ENCODE data around the gene PLOD2. TPM values are rescaled to one million over a fixed set of nuclear protein-coding genes. Genes with fewer than 3 reads are reported as not detected.

Gene PLOD2
- total and polyA plus RNA-seq, 2 of the 8 experiments (the other 6 are each of a cell fraction or from before 2014, with no cell fraction given) = 4.0 to 28.7 TPM

DNA sequence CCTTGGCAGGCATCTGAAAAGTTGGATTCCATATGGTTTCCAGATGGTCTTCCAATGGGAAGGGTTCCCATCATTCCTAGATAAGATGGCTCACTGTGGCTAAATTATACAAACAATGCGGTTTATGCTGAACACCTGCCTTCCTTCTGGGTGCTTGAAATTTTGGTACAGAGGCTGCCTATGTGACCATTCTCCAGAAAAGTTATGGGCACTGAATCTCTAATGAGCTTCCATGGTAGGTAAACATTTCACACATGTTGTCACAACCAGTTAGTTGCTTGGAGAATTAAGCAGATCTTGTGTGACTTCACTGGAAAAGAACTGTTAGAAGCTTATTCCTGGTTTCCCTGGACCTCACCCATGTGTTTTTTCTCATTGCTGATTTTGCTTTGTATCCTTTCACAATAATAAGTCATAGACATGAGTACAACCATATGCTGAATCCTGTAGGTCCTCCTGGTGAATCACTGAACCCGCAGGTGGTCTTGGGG lies 30.1 kb downstream of the PLOD2 start (continued):
- TF ChIP-seq, protein P1, sequence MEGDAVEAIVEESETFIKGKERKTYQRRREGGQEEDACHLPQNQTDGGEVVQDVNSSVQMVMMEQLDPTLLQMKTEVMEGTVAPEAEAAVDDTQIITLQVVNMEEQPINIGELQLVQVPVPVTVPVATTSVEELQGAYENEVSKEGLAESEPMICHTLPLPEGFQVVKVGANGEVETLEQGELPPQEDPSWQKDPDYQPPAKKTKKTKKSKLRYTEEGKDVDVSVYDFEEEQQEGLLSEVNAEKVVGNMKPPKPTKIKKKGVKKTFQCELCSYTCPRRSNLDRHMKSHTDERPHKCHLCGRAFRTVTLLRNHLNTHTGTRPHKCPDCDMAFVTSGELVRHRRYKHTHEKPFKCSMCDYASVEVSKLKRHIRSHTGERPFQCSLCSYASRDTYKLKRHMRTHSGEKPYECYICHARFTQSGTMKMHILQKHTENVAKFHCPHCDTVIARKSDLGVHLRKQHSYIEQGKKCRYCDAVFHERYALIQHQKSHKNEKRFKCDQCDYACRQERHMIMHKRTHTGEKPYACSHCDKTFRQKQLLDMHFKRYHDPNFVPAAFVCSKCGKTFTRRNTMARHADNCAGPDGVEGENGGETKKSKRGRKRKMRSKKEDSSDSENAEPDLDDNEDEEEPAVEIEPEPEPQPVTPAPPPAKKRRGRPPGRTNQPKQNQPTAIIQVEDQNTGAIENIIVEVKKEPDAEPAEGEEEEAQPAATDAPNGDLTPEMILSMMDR (IDR thresholded peaks at IDR 0.05; ENCODE audit: control extremely low read depth in 1 of 3, insufficient read depth in 1 of 3, low read depth in 1 of 3, low read length in 3 of 3) = no peak
- TF ChIP-seq SRF (IDR thresholded peaks at IDR 0.05; ENCODE audit: low read depth, low read length) = no peak
- TF ChIP-seq RBBP5 (IDR thresholded peaks at IDR 0.05; ENCODE audit: borderline replicate concordance, low read depth, low read length) = no peak
- TF ChIP-seq RAD21 (IDR thresholded peaks at IDR 0.05 in 1 of 2, conservative IDR thresholded peaks at IDR 0.05 in 1 of 2; ENCODE audit: low read depth in 2 of 2, low read length in 2 of 2) = no peak
- TF ChIP-seq CREB1 (IDR thresholded peaks at IDR 0.05) = no peak

All from H1 (cell line).